GM12801 (cell line): Measurements from ENCODE around the gene ADAMTS16.

Source experiments
- CTCF ChIP-seq: IDR thresholded peaks from one replicate; pipeline ENCODE4 v1.5.1; 2011; ENCODE audit warnings: control low read depth; ENCODE audit not compliant: insufficient read length; ENCODE audit errors: extremely low read depth

Gene ADAMTS16

GRCh38 chr5:5116956-5117355, 23.2 kb upstream of the ADAMTS16 start:
- no peak for TF ChIP-seq CTCF

- no peak for TF ChIP-seq CTCF
These were observed 17.4 kb upstream of the ADAMTS16 start for GRCh38 chr5:5122776-5123175.

- TF ChIP-seq CTCF, result no peak
These were observed 15.9 kb upstream of the ADAMTS16 start for GRCh38 chr5:5124231-5124630.

GRCh38 chr5:5126444-5126843, 13.7 kb upstream of the ADAMTS16 start:
- no peak for TF ChIP-seq CTCF

- TF ChIP-seq CTCF, result no peak
These were observed 11.4 kb upstream of the ADAMTS16 start for GRCh38 chr5:5128766-5129165.

GRCh38 chr5:5132234-5132633, 7.9 kb upstream of the ADAMTS16 start:
- no peak for TF ChIP-seq CTCF

GRCh38 chr5:5132693-5133295, 7.3 kb upstream of the ADAMTS16 start:
- no peak for TF ChIP-seq CTCF

- TF ChIP-seq CTCF, result no peak
These were observed 6.0 kb upstream of the ADAMTS16 start for GRCh38 chr5:5134107-5134506.
